Right lobe of liver (tissue), 6 donors: Measurements from ENCODE around the gene GPBAR1. TPM values are rescaled to one million over a fixed set of nuclear protein-coding genes. Genes with fewer than 3 reads are reported as not detected.

ENCODE experiments used
- ATAC-seq, 4 donors: fragments of 200-7000 bp; cut with Tn5 transposase; one replicate each; pipeline ENCODE4 v1.9.1; 2020; ENCODE audit warnings: mild to moderate bottlenecking in 4 of 4, moderate library complexity in 4 of 4
- DNase-seq, 3 donors: peaks; one replicate each; pipeline ENCODE4 v3.0.0-alpha.2; 2020
- H3K27ac ChIP-seq, 3 donors: fragments of 200-600 bp; one replicate each; pipeline ENCODE4 v1.8.0; 2022
- H3K27me3 ChIP-seq, 2 donors: fragments of 200-600 bp; one replicate each; pipeline ENCODE4 v1.8.0; 2022
- H3K36me3 ChIP-seq, 4 donors: fragments of 200-600 bp; sonication (generic) in 1 of 4; one replicate each; pipeline versions ENCODE4 v1.5.1 to v1.8.0; 2017 to 2022; ENCODE audit warnings: control low read depth in 1 of 4
- H3K4me1 ChIP-seq, 4 donors: fragments of 200-600 bp; sonication (generic) in 1 of 4; one replicate each; pipeline versions ENCODE4 v1.5.1 to v1.8.0; 2017 to 2022; ENCODE audit warnings: control low read depth in 1 of 4
- H3K4me3 ChIP-seq, 3 donors: fragments of 200-600 bp; one replicate each; pipeline ENCODE4 v1.8.0; 2022
- H3K9me3 ChIP-seq, 4 donors: fragments of 200-600 bp; sonication (generic) in 1 of 4; one replicate each; pipeline versions ENCODE4 v1.5.1 to v1.8.0; 2017 to 2022; ENCODE audit warnings: control low read depth in 1 of 4
- POLR2A ChIP-seq: fragments of 450-650 bp; IDR thresholded peaks from one replicate; pipeline ENCODE4 v1.6.1; 2017; ENCODE audit warnings: antibody characterized with exemption, mild to moderate bottlenecking
- WGBS: methylation state at CpG from one replicate; pipeline ENCODE4 v1.1.6; 2018; ENCODE audit warnings: low coverage, low lambda C conversion rate; ENCODE audit not compliant: insufficient coverage; ENCODE audit errors: missing lambda C conversion rate; 5-methylcytosine and 5-hydroxymethylcytosine counted together
- intact Hi-C, 2 donors: fragments of 100-400 bp; cut with DNase I; formaldehyde crosslinking; loops; one replicate each; pipeline versions ENCODE4 v1.11.2 to v1.14.1; 2022
- total RNA-seq, 6 experiments: library from RNA; depleted of rRNA in 2 of 6; stranded (reverse); fragments of >200 nt in 2 of 6; fragmentation: NEBNext Ultra II Directional in 3 of 6; extraction: Animal tissue kit (Norgen Biotek cat#: 25700) in 3 of 6; gene quantifications; one replicate each; pipeline versions ENCODE4 v1.1.0 to v1.2.4, GENCODE V29; 2016 to 2023
- TF ChIP-seq, protein P1 (sequence below), 4 donors: fragments of 200-600 bp in 3 of 4; fragments of 450-650 bp in 1 of 4; IDR thresholded peaks; one replicate each; pipeline versions ENCODE4 v1.5.1 to v1.8.0; 2016 to 2022; ENCODE audit warnings: antibody characterized with exemption in 4 of 4, mild to moderate bottlenecking in 2 of 4
- donor health status: DM: no; HTN: yes; CAD: no.
- donor health status: DM: no; HTN: no; CAD: no.
- donor health status: DM: no; HTN: no; CAD: no.
- donor health status: DM: no; HTN: yes; CAD: no.
- donor health status: DM: no; HTN: yes; CAD: no.

The GPBAR1 gene
- total RNA-seq, 6 experiments from 2014 or later = 0.56 to 3.2 (median 0.94) TPM

DNA sequence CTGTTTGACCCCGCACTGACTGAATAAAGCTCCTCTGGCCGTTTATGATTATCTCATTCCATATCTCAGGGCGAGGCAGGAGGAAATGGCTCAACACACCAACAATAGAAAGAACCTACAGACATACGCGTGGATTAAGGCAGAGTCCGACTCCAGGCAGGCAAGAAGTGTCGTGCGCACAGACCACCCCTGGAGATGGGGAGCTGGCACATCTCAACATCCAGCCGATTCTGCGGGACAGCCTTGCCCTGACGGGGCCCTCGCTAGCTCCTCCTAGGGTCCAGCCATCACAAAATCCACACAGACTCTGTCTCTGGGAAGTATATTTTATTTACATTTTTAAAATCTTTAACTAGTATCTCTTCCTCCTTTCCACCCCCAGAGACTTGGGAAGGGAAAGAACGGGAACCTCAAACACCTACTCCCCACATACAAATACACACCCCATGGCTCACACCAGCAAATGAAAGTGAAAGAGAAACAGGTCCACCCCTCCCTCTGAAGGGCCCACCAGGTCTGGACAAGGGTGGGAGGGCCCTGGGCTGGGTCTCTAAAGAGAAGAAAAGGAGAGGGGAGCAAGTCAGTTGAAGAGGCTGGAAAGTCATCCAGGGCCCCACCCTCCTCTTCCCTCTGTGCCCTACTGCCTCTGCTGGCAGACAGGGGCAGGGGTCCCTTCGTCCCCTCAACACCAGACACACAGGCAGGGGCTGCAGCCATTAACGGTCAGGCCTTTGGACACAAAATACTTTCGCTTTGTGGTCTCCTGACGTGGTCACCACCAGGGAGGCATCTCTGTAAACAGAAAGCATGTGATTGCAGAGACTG, 3.2 kb downstream of the GPBAR1 start:
- no peak overlapping the region for H3K27ac ChIP-seq
- intact Hi-C loops = no loop called here
- TF ChIP-seq, protein P1, sequence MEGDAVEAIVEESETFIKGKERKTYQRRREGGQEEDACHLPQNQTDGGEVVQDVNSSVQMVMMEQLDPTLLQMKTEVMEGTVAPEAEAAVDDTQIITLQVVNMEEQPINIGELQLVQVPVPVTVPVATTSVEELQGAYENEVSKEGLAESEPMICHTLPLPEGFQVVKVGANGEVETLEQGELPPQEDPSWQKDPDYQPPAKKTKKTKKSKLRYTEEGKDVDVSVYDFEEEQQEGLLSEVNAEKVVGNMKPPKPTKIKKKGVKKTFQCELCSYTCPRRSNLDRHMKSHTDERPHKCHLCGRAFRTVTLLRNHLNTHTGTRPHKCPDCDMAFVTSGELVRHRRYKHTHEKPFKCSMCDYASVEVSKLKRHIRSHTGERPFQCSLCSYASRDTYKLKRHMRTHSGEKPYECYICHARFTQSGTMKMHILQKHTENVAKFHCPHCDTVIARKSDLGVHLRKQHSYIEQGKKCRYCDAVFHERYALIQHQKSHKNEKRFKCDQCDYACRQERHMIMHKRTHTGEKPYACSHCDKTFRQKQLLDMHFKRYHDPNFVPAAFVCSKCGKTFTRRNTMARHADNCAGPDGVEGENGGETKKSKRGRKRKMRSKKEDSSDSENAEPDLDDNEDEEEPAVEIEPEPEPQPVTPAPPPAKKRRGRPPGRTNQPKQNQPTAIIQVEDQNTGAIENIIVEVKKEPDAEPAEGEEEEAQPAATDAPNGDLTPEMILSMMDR (IDR thresholded peaks at IDR 0.05) = no peak
- no peak for TF ChIP-seq POLR2A
- H3K4me1 ChIP-seq = peaks cover 0 to 27% (median 10%) of the 10 kb centered on the region in 4 donors
- no peaks in the 10 kb centered on the region for H3K9me3 ChIP-seq
- no peaks in the 10 kb centered on the region for H3K27me3 ChIP-seq
- no peak overlapping the region for H3K4me3 ChIP-seq
- H3K36me3 ChIP-seq = peaks cover 0 to 44% (median 8%) of the 10 kb centered on the region in 4 donors
- DNase-seq (peak in 1 of 3 donors; percentile 36), ATAC-seq (no peak)
- WGBS = 78% methylated on average over 15 of the region's 17 CpGs

DNA sequence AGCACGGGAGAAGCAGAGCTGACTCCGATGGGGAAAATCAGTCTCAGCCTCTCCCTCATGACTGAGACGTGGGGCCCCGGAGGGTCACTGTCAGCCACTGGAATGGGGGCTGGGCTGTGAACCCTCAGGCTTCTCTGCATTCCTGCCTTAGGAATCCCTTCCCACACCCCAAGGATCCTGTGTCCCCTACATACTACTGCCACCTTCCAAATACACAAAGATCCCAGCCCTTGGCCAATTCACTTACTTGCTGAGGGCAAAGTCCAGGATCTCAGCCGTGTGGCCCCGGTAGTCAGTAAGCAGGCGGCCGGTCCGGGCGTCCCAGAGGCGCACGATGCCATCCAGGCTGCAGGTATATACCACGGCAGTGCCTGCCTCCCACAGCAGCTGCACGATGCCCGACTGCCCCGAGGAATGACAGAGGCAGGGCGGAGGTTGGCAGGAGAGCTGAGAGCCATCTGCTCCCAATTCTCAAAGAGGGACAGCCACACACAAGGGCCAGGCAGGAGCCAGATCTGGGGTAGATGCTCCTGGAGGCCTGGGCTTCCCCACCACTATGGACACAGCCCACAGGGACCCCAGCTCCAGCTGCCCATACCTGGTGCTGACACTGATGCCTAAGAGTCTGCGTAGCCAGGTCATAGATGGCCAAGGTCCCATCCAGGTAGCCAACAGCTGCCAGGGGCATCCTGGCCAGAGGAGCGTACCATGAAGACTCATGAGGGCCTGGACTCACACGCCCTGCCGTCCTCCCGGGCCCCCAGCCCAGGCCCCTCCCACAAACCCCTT, 4.2 kb downstream of the GPBAR1 start:
- intact Hi-C loops = no loop called here
- H3K27ac ChIP-seq = no peak overlapping the region
- no peaks in the 10 kb centered on the region for H3K9me3 ChIP-seq
- H3K27me3 ChIP-seq = no peaks in the 10 kb centered on the region
- DNase-seq (peak in 1 of 3 donors; percentile 76), ATAC-seq (peak; percentile 64 to 77 (median 72))
- peaks cover 0 to 29% (median 12%) of the 10 kb centered on the region in 4 donors for H3K4me1 ChIP-seq
- H3K36me3 ChIP-seq = peaks cover 0 to 44% (median 8%) of the 10 kb centered on the region in 4 donors
- WGBS = 22% methylated on average over 8 of the region's 22 CpGs
- no peak for TF ChIP-seq POLR2A
- TF ChIP-seq, protein P1 (IDR thresholded peaks at IDR 0.05) = no peak
- H3K4me3 ChIP-seq = no peak overlapping the region

DNA sequence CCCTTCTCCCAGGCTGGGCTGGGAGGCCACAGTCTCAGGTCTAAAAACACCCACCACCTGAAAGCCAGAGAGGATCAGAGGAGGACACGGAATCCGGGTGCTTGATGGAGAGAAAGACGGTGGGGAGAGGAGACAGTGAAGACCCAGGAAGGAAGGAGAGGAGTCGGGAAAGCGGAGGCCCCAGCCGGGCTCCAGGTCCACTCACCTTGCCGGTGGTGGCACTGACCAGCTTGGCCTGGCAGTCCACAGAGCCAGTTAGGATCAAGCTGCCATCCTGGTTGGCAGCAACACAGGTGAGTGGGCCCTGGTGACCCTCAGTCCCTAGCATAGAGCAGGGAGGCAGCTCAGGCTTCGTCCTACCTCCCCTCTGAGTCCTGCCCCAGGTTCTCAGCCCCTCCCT, 4.8 kb downstream of the GPBAR1 start:
- H3K9me3 ChIP-seq = no peaks in the 10 kb centered on the region
- TF ChIP-seq, protein P1 (IDR thresholded peaks at IDR 0.05) = no peak
- no peak for TF ChIP-seq POLR2A
- intact Hi-C loops = no loop called here
- no peaks in the 10 kb centered on the region for H3K27me3 ChIP-seq
- no peak overlapping the region for H3K4me3 ChIP-seq
- peaks cover 0 to 44% (median 8%) of the 10 kb centered on the region in 4 donors for H3K36me3 ChIP-seq
- H3K4me1 ChIP-seq = peaks cover 0 to 29% (median 12%) of the 10 kb centered on the region in 4 donors
- WGBS = 97% methylated on average over 5 of the region's 8 CpGs
- no peak overlapping the region for H3K27ac ChIP-seq
- no peak for ATAC-seq
- peak in 1 of 3 donors; percentile 35 for DNase-seq

DNA sequence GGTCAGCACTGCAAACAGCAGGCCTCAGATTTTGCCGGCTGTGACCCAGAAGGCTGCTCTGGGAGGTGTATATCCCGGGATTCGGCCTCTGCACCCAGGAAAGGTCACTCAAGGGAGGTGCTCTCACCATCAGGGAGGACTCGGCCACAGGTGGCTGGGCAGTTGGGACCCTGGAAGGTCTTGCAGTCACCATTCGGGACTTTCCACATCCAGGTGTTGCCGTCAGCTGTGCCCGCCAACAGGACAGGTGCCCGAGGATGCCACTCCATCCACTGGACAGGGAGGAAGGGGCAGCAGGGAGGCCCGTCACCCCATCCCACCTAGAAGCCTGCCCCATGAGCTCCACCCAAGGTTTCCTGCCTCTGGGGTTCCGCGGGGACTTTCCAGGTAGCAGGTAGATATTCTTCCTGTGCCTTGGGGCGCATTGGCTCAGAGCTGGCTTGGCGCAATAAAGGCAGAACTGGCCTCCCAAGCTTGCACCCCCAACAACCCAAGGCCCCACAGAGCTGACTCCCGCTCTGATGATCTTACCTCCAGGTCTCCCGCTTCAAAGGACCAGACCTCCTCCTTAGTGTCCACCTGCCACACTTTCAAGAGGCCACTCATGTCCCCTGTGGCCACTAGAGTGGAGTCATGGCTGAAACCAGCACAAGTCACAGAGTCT, 5.6 kb downstream of the GPBAR1 start:
- H3K4me3 ChIP-seq = no peak overlapping the region
- ATAC-seq (no peak), DNase-seq (peak in 1 of 3 donors; percentile 43)
- 100% methylated on average over 2 of the region's 15 CpGs for WGBS
- H3K36me3 ChIP-seq = peaks cover 0 to 44% (median 8%) of the 10 kb centered on the region in 4 donors
- H3K27me3 ChIP-seq = no peaks in the 10 kb centered on the region
- TF ChIP-seq, protein P1 (IDR thresholded peaks at IDR 0.05) = no peak
- TF ChIP-seq POLR2A = no peak
- H3K4me1 ChIP-seq = peaks cover 0 to 32% (median 15%) of the 10 kb centered on the region in 4 donors
- H3K9me3 ChIP-seq = no peaks in the 10 kb centered on the region
- intact Hi-C loops = no loop called here
- no peak overlapping the region for H3K27ac ChIP-seq
